Ishikawa (cell line): ENCODE results near the gene CAVIN2.

Source experiments
- RAD21 ChIP-seq: IDR thresholded peaks from 2 replicates; pipeline ENCODE4 v1.6.1; 2012; ENCODE audit warnings: low read depth
- TF ChIP-seq, protein P1 (sequence below): IDR thresholded peaks from 2 replicates; pipeline ENCODE4 v1.6.1; 2012; ENCODE audit warnings: low read depth, mild to moderate bottlenecking

DNA sequence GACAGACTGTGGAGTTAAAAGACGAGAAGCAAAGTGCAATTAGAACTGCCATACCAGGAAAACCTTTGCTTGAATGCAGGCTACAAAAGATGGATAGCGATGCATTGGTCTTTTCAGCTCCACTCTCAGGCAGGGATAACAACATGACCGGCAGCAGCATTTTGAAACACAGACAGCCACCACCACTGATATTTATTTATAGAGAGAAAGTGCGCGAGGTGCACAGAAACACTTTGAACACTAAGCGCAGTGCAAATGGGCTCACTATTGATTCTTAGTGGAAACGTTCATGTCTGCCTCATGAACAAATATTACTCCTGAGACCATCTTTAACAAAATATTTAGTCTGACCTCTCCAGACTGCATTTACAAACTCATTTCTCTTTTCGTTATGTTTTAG is 32.9 kb downstream of the CAVIN2 start:
- TF ChIP-seq RAD21: no peak
- TF ChIP-seq, protein P1, sequence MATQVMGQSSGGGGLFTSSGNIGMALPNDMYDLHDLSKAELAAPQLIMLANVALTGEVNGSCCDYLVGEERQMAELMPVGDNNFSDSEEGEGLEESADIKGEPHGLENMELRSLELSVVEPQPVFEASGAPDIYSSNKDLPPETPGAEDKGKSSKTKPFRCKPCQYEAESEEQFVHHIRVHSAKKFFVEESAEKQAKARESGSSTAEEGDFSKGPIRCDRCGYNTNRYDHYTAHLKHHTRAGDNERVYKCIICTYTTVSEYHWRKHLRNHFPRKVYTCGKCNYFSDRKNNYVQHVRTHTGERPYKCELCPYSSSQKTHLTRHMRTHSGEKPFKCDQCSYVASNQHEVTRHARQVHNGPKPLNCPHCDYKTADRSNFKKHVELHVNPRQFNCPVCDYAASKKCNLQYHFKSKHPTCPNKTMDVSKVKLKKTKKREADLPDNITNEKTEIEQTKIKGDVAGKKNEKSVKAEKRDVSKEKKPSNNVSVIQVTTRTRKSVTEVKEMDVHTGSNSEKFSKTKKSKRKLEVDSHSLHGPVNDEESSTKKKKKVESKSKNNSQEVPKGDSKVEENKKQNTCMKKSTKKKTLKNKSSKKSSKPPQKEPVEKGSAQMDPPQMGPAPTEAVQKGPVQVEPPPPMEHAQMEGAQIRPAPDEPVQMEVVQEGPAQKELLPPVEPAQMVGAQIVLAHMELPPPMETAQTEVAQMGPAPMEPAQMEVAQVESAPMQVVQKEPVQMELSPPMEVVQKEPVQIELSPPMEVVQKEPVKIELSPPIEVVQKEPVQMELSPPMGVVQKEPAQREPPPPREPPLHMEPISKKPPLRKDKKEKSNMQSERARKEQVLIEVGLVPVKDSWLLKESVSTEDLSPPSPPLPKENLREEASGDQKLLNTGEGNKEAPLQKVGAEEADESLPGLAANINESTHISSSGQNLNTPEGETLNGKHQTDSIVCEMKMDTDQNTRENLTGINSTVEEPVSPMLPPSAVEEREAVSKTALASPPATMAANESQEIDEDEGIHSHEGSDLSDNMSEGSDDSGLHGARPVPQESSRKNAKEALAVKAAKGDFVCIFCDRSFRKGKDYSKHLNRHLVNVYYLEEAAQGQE: no peak
